Fibroblast of skin of back (primary cell): ENCODE measurements around the gene PTPN23.
"Not testable (repeated sequence)": the region's sequence is repeated elsewhere in the genome, so short reads cannot be mapped to it uniquely, and the experiment has no call there.

Experiments
- DNase-seq: peaks from one replicate; pipeline ENCODE4 v3.0.0-alpha.2; 2013

PTPN23 gene

DNA sequence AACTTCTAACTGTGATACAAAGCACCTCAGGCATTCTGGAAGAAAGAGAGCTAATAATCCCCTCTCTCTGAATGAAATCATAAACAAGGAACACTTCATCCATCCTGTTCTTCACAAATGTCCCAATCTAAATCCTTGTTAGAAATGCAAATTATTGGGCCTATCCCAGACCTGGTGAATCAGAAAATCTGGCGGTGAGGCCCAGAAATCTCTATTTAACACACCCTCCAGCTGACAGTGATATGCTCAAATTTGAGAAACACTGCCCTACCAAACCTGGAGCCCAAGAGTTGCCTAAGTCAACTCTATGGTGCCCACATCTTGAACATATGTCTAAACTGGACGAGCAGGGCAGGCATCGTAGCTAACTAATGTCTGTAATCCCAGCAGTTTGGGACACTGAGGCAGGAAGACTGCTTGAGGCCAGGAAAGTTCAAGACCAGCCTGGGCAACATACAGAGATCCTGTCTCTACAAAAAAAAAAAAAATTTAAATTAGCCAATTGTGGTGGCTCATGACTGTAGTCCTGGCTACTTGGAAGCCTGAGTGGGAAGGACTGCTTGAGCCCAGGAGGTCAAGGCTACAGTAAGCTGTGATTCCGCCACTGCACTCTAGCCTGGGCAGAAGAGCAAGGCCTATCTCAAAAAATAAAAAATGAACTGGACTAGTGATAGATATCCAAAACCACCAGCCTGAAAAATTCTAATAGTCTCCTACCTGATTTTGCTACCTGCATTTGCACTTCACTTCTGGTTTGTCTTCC is 71.8 kb downstream of the PTPN23 start:
- DNase-seq, result no peak

DNA sequence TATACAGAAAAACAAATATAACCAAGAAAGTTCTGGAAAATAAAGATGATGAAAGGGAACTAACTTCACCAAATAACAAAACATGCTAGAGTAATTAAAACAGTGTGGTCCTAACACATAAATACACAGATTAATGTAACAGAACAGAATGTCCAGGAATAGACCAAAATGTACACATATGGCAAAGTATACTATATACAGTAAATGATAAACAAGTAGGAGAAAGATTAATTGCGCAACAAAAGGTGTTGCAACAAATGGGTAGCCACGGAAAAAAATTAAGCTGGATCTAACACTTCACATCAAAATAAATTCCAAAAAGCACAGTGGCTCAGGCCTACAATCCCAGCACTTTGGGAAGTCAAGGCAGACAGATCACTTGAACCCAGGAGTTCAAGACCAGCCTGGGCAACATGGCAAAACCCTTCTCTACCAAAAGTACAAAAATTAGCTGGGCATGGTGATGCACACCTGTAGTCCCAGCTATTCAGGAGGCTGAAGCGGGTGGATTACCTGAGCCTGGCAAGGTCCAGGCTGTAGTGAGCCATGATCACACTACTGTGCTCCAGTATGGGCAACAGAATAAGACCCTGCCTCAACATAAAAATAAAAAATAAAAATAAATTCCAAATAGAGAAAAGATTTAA is 75.1 kb downstream of the PTPN23 start:
- no peak for DNase-seq

DNA sequence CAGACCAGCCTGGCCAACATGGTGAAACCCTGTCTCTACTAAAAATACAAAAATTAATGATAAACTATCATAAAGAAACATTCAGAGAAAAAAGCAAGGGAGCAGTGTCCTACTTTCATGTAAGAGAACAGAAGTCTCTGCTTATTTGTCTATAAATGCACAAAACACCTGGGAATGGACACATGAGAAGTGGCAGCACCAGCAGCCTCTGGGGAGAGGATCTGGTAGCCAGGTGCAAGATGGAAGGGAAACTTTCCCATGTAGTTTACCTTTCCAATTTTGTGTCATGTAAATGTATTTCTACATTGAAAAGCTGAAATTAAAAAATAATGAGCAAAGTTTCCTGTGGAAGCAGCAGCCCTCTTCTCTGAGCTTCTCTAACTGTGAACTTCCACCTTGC is 76.2 kb downstream of the PTPN23 start:
- DNase-seq, result no peak

DNA sequence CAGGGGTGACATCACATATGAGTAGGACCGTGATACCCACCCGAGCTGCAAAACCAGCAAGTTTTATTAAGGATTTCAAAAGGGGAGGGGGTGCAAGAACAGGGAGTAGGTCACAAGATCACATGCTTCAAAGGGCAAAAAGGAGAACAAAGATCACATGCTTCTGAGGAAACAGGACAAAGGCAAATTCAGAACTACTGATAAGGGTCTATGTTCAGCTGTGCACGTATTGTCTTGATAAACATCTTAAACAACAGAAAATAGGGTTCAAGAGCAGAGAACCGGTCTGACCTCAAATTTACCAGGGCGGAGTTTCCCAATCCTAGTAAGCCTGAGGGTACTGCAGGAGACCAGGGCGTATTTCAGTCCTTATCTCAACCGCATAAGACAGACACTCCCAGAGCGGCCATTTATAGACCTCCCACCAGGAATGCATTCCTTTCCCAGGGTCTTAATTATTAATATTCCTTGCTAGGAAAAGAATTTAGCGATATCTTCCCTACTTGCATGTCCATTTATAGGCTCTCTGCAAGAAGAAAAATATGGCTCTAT is 78.8 kb downstream of the PTPN23 start:
- DNase-seq, result not testable (repeated sequence)
